ENCODE results near the gene DOK3.

DNA sequence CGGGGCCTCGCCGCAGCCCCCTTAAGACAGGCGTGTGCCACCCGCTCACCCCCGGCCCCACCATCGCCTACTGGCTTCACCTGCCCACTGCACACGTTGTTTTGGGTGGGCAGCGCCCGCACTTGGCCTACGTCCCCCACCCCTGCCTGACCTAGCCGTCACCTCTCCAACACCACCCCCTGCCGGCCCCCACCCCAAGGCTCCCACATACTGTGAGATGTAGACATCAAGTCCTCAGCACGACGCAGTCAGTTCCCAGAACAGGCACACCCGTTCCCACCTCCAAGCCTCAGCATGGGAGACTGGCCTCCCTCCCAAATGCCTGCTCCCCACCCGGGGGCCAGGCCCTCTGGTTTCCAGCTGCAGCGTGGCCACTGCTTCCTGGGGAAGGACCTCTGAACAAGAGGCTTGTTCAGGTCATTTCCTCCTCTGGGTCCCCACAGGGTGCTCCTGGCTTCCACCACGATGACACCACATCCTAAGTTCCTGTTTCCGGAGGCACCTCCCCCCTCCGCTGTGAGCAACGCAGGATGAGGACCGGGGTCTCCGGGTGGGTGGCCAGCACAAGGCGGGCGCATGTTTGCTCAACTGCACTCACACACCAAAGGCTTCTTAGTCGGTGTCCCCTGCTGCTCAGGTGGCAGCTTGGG lies 47.5 kb downstream of the DOK3 start:
- TF ChIP-seq, protein P1, sequence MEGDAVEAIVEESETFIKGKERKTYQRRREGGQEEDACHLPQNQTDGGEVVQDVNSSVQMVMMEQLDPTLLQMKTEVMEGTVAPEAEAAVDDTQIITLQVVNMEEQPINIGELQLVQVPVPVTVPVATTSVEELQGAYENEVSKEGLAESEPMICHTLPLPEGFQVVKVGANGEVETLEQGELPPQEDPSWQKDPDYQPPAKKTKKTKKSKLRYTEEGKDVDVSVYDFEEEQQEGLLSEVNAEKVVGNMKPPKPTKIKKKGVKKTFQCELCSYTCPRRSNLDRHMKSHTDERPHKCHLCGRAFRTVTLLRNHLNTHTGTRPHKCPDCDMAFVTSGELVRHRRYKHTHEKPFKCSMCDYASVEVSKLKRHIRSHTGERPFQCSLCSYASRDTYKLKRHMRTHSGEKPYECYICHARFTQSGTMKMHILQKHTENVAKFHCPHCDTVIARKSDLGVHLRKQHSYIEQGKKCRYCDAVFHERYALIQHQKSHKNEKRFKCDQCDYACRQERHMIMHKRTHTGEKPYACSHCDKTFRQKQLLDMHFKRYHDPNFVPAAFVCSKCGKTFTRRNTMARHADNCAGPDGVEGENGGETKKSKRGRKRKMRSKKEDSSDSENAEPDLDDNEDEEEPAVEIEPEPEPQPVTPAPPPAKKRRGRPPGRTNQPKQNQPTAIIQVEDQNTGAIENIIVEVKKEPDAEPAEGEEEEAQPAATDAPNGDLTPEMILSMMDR (IDR thresholded peaks at IDR 0.05): no peak
- no peak for TF ChIP-seq EP300 (IDR thresholded peaks at IDR 0.05)
- TF ChIP-seq POLR2A (IDR thresholded peaks at IDR 0.05): no peak

Data from upper lobe of left lung (tissue), 4 donors.